GM06990 (cell line): ENCODE results near the gene OLFM1.

Experiments
- DNase-seq: peaks from one replicate; pipeline ENCODE4 v3.0.0-alpha.2; 2011; ENCODE audit not compliant: insufficient read length; ENCODE audit errors: extremely low read depth
- H3K27me3 ChIP-seq: replicated peaks from 2 replicates; pipeline ENCODE4 v1.6.0; 2011; ENCODE audit warnings: low read length; ENCODE audit not compliant: control insufficient read depth, insufficient read depth
- H3K36me3 ChIP-seq: 2 replicates; pipeline ENCODE4 v1.5.1; 2011; ENCODE audit warnings: low read length; ENCODE audit not compliant: control insufficient read depth, insufficient read depth
- H3K4me3 ChIP-seq: replicated peaks from 2 replicates; pipeline ENCODE4 v1.5.1; 2011; ENCODE audit warnings: low read depth, mild to moderate bottlenecking, control low read depth, low read length
- TF ChIP-seq, protein P1 (sequence below): IDR thresholded peaks from 2 replicates; pipeline ENCODE4 v1.5.1; 2011; ENCODE audit warnings: low read length, control low read depth, mild to moderate bottlenecking, inconsistent platforms; ENCODE audit not compliant: insufficient read depth, poor library complexity, severe bottlenecking

OLFM1 gene

DNA sequence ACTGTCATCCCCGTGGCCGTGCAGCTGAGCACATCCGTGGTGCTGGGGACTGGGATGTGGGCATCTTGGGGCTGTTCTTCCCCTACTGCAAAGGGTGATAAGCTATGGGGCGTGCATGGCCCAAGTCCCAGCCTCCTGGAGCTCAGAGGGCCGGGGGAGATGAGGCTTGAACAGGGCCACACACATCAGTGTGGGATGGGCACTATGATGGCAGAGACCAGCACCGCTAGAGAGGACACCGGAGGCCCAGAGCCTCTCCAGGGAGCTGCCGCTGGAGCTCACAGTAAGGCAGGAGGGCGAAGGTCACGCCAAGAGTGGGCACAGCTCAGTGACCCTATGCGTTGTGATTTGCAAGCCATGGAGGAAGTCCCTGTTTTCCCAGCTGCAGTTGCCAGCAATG is 63.5 kb downstream of the OLFM1 start:
- TF ChIP-seq, protein P1, sequence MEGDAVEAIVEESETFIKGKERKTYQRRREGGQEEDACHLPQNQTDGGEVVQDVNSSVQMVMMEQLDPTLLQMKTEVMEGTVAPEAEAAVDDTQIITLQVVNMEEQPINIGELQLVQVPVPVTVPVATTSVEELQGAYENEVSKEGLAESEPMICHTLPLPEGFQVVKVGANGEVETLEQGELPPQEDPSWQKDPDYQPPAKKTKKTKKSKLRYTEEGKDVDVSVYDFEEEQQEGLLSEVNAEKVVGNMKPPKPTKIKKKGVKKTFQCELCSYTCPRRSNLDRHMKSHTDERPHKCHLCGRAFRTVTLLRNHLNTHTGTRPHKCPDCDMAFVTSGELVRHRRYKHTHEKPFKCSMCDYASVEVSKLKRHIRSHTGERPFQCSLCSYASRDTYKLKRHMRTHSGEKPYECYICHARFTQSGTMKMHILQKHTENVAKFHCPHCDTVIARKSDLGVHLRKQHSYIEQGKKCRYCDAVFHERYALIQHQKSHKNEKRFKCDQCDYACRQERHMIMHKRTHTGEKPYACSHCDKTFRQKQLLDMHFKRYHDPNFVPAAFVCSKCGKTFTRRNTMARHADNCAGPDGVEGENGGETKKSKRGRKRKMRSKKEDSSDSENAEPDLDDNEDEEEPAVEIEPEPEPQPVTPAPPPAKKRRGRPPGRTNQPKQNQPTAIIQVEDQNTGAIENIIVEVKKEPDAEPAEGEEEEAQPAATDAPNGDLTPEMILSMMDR, result no peak
- no peak for DNase-seq
- Histone ChIP-seq H3K36me3 (no peaks in the 10 kb centered on the region), H3K4me3 (no peak overlapping the region), H3K27me3 (peaks cover 2% of the 10 kb centered on the region)

DNA sequence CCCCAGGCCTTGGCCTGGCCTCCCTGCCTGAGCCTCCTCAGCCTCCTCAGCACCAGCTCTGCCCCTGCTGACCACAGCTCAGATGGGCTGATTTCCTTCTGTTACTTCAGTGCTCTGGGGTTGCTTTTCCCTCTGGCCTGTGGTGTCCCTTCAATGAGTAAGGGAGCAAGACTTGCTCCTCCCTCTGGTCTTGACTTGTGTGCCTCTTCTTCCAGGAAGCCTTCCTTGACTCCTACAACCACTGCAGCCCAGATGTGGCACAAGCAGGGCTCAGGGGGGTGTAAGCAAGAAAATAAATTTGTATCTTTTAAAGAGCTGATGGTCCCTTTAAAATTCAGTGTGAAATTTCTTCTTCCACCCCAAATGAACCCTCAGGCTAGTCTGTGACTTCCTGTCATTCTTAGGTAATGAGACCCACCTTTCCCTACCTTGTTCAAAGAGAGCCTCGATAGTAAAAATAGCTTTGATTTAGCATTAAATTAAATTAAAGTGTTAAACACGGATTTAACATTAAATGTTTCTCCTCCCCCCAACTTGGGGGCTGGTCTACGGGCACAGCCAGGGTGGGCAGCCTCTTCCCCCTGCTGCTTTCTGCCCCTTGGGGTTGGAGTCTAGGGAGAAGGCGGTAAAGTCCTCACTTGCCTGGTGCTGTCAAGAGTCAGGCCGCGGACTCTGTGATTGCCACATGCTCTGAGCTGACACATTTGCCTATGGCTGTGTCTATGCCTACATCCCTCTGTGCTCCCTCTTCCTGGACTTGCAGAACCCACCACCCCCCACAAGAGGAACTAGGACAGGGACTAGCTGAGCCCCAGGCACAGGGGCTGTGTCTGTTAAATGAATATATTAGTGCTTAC is 64.5 kb downstream of the OLFM1 start:
- TF ChIP-seq, protein P1, result no peak
- H3K4me3 ChIP-seq, result no peak overlapping the region
- no peaks in the 10 kb centered on the region for H3K36me3 ChIP-seq
- DNase-seq, result no peak
- peaks cover 2% of the 10 kb centered on the region for H3K27me3 ChIP-seq

DNA sequence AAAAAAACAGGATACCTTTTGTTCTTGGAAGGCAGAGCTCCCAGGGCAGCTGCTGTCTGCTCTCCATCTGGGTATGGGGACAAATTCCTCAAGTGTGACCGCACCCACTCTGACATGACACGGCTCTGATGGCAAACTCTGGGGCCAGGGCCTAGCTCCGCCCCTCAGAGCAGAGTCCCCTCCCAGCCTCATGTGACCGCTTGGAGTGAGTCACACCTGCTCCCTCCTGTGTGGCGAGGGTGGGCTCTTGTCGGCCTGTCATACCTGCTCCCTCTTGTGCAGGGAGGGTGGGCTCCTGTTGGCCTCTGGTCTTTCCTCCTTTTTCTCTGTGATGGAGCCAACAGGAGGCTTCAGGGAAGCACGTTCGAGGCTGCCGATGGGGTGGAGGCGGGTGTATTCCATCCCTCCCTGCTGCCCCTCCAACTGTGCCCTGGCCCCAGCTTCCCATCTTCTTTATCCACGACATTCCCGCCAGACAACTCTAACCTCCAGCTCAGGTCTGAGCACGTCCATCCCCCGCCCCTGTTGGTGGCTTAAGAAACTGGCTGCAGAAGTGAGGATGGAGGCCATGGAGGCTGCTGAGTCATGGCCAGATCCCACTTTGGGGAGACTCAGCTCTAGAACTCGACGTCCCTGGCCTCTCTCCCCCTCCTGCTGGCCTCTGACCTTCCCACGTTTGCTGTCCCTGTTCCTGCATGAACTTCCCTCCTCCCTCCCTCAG is 65.3 kb downstream of the OLFM1 start:
- TF ChIP-seq, protein P1, result no peak
- no peak overlapping the region for H3K4me3 ChIP-seq
- H3K36me3 ChIP-seq, result no peaks in the 10 kb centered on the region
- no peak for DNase-seq
- H3K27me3 ChIP-seq, result peaks cover 2% of the 10 kb centered on the region; the same call in 1 of the 2 replicates

DNA sequence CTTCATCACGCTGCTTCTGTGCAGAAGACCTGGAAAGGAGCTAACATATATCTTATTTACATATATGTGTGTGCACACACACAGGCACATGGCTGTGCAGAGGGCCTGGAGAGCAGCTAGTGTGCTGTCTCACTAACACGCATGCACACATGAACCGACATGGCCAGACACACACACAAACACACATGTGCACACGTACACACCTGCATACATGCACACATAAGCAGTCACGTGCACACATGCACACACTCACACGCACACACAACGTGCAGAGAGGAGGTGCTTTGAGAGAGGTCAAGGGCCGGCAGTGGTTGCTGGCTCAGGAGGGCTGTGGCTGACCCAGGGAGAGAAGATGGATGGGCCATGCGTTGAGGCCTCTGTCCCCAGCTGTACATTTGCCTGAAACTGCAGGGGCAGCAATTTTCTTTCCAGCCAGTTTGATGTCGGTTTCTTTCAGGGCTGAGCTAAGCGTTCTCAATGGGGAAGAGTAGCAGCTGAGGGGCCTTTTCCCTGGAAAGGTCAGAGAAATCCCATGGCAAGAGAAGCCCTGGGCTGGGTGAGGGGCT is 66.7 kb downstream of the OLFM1 start:
- DNase-seq, result no peak
- Histone ChIP-seq H3K4me3 (no peak overlapping the region), H3K36me3 (no peaks in the 10 kb centered on the region), H3K27me3 (peaks cover 2% of the 10 kb centered on the region; the same call in 1 of the 2 replicates)
- TF ChIP-seq, protein P1, result no peak

DNA sequence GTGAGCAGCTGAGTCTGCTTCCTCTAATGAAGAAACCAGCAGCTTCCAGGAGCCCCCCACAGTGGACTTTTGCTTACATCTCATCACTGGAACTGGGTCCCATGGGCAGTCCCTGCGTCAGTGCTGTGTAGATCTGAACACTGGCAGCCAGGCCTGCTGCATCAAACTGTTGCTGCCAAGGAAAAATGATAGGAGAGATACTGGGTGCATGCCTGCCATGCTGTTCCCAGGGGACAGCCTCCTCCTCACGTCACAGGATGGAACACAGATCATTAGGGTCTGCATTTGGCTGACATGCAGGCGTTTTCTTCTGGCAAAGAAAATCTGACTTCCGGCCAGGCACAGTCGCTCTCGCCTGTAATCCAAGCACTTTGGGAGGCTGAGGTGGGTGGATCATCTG is 67.9 kb downstream of the OLFM1 start:
- TF ChIP-seq, protein P1, result no peak
- H3K36me3 ChIP-seq, result no peaks in the 10 kb centered on the region
- DNase-seq, result no peak
- H3K27me3 ChIP-seq, result peaks cover 2% of the 10 kb centered on the region; the same call in 1 of the 2 replicates
- no peak overlapping the region for H3K4me3 ChIP-seq
